Endothelial cell of umbilical vein (primary cell): ENCODE results near the gene MTRF1L. TPM values are rescaled to one million over a fixed set of nuclear protein-coding genes. Genes with fewer than 3 reads are reported as not detected.

Experiments used
- BruUV-seq: library from RNA; stranded (reverse); fragments of 400-500 nt; replicated peaks from 2 replicates; lab custom pipeline; 2021; lab: Mats Ljungman, UMichigan
- CTCF ChIA-PET: fragments of 300-600, 350-600 bp; sonication (Branson Sonifier 250); formaldehyde crosslinking; loops from one replicate; lab custom pipeline; 2021; ENCODE audit warnings: antibody characterized with exemption, inconsistent platforms; lab: Charles Lee
- POLR2A ChIA-PET: fragments of 300-600, 350-600 bp; sonication (Branson Sonifier 250); formaldehyde crosslinking; loops from one replicate; lab custom pipeline; 2021; ENCODE audit warnings: antibody characterized with exemption, inconsistent platforms; lab: Charles Lee
- DNase-seq: peaks from one replicate; pipeline ENCODE4 v3.0.0-alpha.2; 2011; ENCODE audit warnings: low read depth, low spot score
- FAIRE-seq: peaks from 2 replicates; lab custom pipeline; 2011; peaks lifted over from hg19 to GRCh38; lab: Jason Lieb, UNC
- H2AFZ ChIP-seq: 2 replicates; pipeline ENCODE4 v1.6.0; 2012; ENCODE audit warnings: low read depth, low read length, control low read depth, inconsistent platforms
- H3K27ac ChIP-seq: 2 replicates; pipeline ENCODE4 v1.5.1; 2011; ENCODE audit warnings: low read depth, mild to moderate bottlenecking, control low read depth, low read length, moderate library complexity; ENCODE audit not compliant: insufficient read depth
- H3K27me3 ChIP-seq, 2 experiments: 2 replicates each; pipeline versions ENCODE4 v1.6.0 to v1.6.1; 2011; ENCODE audit warnings: low read length in 2 of 2, mixed read lengths in 1 of 2; ENCODE audit not compliant: control insufficient read depth in 2 of 2, insufficient read depth in 2 of 2
- H3K36me3 ChIP-seq, 2 experiments: 2 replicates in 1 of 2; 3 replicates in 1 of 2; pipeline ENCODE4 v1.5.1; 2011; ENCODE audit warnings: low read length in 2 of 2, mild to moderate bottlenecking in 1 of 2, moderate library complexity in 1 of 2; ENCODE audit not compliant: control insufficient read depth in 2 of 2, insufficient read depth in 2 of 2; ENCODE audit errors: extremely low read depth in 1 of 2
- H3K4me1 ChIP-seq: 3 replicates; pipeline ENCODE4 v1.5.1; 2011; ENCODE audit warnings: mild to moderate bottlenecking, low read length; ENCODE audit not compliant: control insufficient read depth, insufficient read depth; ENCODE audit errors: extremely low read depth
- H3K4me2 ChIP-seq: 2 replicates; pipeline ENCODE4 v1.6.1; 2011; ENCODE audit warnings: low read length, control low read depth, mixed read lengths; ENCODE audit not compliant: insufficient read depth
- H3K4me3 ChIP-seq, 3 experiments: fragments of 200-600 bp in 1 of 3; sonication (generic), shearing (Covaris generic) in 1 of 3; replicated peaks in 1 of 3; 2 replicates each; pipeline ENCODE4 v1.5.1; 2011 to 2016; ENCODE audit warnings: control low read depth in 3 of 3, low read length in 3 of 3, mild to moderate bottlenecking in 2 of 3, inconsistent platforms in 1 of 3, low read depth in 1 of 3, moderate library complexity in 1 of 3; ENCODE audit not compliant: insufficient read depth in 1 of 3
- H3K79me2 ChIP-seq: 2 replicates; pipeline ENCODE4 v1.6.0; 2012; ENCODE audit warnings: low read length, inconsistent platforms; ENCODE audit not compliant: control insufficient read depth, insufficient read depth
- H3K9ac ChIP-seq: replicated peaks from 2 replicates; pipeline ENCODE3; 2011; ENCODE audit warnings: low read length, control low read depth; ENCODE audit not compliant: insufficient read depth; ENCODE audit errors: extremely low read depth
- H3K9me1 ChIP-seq: replicated peaks from 3 replicates; pipeline ENCODE4 v1.6.0; 2011; ENCODE audit warnings: mild to moderate bottlenecking, low read length; ENCODE audit not compliant: control insufficient read depth, insufficient read depth; ENCODE audit errors: extremely low read depth
- H3K9me3 ChIP-seq: replicated peaks from 2 replicates; pipeline ENCODE4 v1.5.1; 2012; ENCODE audit warnings: low read length, inconsistent platforms; ENCODE audit not compliant: control insufficient read depth, insufficient read depth
- H4K20me1 ChIP-seq: replicated peaks from 2 replicates; pipeline ENCODE3; 2011; ENCODE audit warnings: mild to moderate bottlenecking, low read length; ENCODE audit not compliant: control insufficient read depth, insufficient read depth; ENCODE audit errors: extremely low read depth
- CTCF ChIP-seq, 2 donors: IDR thresholded peaks; 1 replicate in 1 of 2; 2 replicates in 1 of 2; pipeline ENCODE4 v1.5.1; 2011; ENCODE audit warnings: low read length in 2 of 2, mild to moderate bottlenecking in 2 of 2, moderate library complexity in 2 of 2, control low read depth in 1 of 2, inconsistent platforms in 1 of 2, low read depth in 1 of 2; ENCODE audit not compliant: insufficient read depth in 1 of 2; ENCODE audit errors: extremely low read depth in 1 of 2
- EZH2 ChIP-seq: IDR thresholded peaks from 2 replicates; pipeline ENCODE4 v1.6.1; 2012; ENCODE audit warnings: borderline replicate concordance, low read depth, mild to moderate bottlenecking, moderate library complexity, low read length, inconsistent platforms; ENCODE audit not compliant: severe bottlenecking
- FOS ChIP-seq: IDR thresholded peaks from 2 replicates; pipeline ENCODE4 v1.6.1; 2011; ENCODE audit warnings: mild to moderate bottlenecking, low read length, moderate library complexity, borderline replicate concordance; ENCODE audit not compliant: insufficient read depth
- GATA2 ChIP-seq: IDR thresholded peaks from 2 replicates; pipeline ENCODE4 v1.7.0; 2011; ENCODE audit warnings: low read depth, mild to moderate bottlenecking, moderate library complexity, mixed read lengths, low read length; ENCODE audit not compliant: insufficient read length, insufficient read depth
- JUN ChIP-seq: IDR thresholded peaks from 2 replicates; pipeline ENCODE4 v1.6.1; 2011; ENCODE audit warnings: borderline replicate concordance, low read depth; ENCODE audit not compliant: insufficient read length, insufficient read depth
- MAX ChIP-seq: IDR thresholded peaks from 2 replicates; pipeline ENCODE4 v1.6.1; 2011; ENCODE audit not compliant: insufficient read depth, insufficient read length
- MYC ChIP-seq: IDR thresholded peaks from one replicate; pipeline ENCODE4 v1.6.1; 2011; ENCODE audit warnings: mild to moderate bottlenecking, low read depth, low read length
- POLR2A ChIP-seq: IDR thresholded peaks from 2 replicates; pipeline ENCODE4 v1.6.1; 2012; ENCODE audit warnings: low read depth, mild to moderate bottlenecking, control low read depth, low read length
- POLR2AphosphoS5 ChIP-seq: IDR thresholded peaks from 2 replicates; pipeline ENCODE4 v1.6.1; 2012; ENCODE audit warnings: low read depth, mild to moderate bottlenecking, control low read depth, low read length, moderate library complexity; ENCODE audit not compliant: insufficient read depth
- dilution Hi-C: fragments of 300-500 bp; cut with MboI; formaldehyde crosslinking; loops from one replicate; pipeline ENCODE4 v1.15.0; 2019; ENCODE audit warnings: low sequenced_read_pairs; ENCODE audit not compliant: extremely low pct_ligation_motif_present
- intact Hi-C: fragments of 100-400 bp; cut with micrococcal nuclease; formaldehyde crosslinking; loops from one replicate; pipeline ENCODE4 v1.10.0; 2022
- polyA plus RNA-seq, 4 experiments: library from polyadenylated mRNA; depleted of rRNA in 3 of 4; stranded (reverse) in 3 of 4; unstranded in 1 of 4; fragments of >200 nt; gene quantifications; 2 replicates each; pipeline versions ENCODE4 v1.2.1 to v1.2.3, GENCODE V29; 2011 to 2012; ENCODE audit warnings: missing spikeins in 1 of 4
- total RNA-seq: library from RNA; stranded (reverse); gene quantifications from 2 replicates; pipeline ENCODE4 v1.2.3, GENCODE V29; 2021

MTRF1L gene
- total and polyA plus RNA-seq, 2 donors (not counting 3 experiments of a cell fraction or from before 2014, with no cell fraction given) = 6.2 to 27.5 TPM

GRCh38 chr6:153045271-153045670 is 42.8 kb upstream of the MTRF1L start:
- ChIA-PET CTCF (interaction anchor here (1.0 to 2.2 kb wide), 3 partner anchors 13 to 186 kb away, joined by 3 to 5 read pairs (median 5); no protein-coding TSS in a partner anchor), POLR2A (no interaction called here)
- Histone ChIP-seq H3K36me3 (no peaks in the 10 kb centered on the region), H3K4me3 (no peak overlapping the region), H3K9me3 (no peaks in the 10 kb centered on the region), H3K27me3 (no peaks in the 10 kb centered on the region), H3K9me1 (no peaks in the 10 kb centered on the region), H4K20me1 (no peaks in the 10 kb centered on the region), H2AFZ (no peak overlapping the region), H3K79me2 (no peaks in the 10 kb centered on the region), H3K27ac (no peak overlapping the region), H3K4me1 (peaks cover 8% of the 10 kb centered on the region), H3K4me2 (no peak overlapping the region), H3K9ac (no peak overlapping the region)
- BruUV-seq = no TSS peak
- intact Hi-C loops (no loop called here), dilution Hi-C loops (no loop called here)
- FAIRE-seq (no peak), DNase-seq (no peak)
- TF ChIP-seq MYC = no peak
- no peak for TF ChIP-seq EZH2
- TF ChIP-seq MAX = no peak
- TF ChIP-seq JUN = no peak
- TF ChIP-seq POLR2AphosphoS5 = no peak
- no peak for TF ChIP-seq CTCF (IDR thresholded peaks at IDR 0.05; ENCODE audit: extremely low read depth in 1 of 2, insufficient read depth in 1 of 2, low read depth in 1 of 2, low read length in 2 of 2)
- TF ChIP-seq POLR2A = no peak
- no peak for TF ChIP-seq FOS
- TF ChIP-seq GATA2 = no peak
